Right lobe of liver (tissue), 4 donors: ENCODE data around the gene SEL1L.

Source experiments
- CTCF ChIP-seq, 4 donors: fragments of 200-600 bp in 3 of 4; fragments of 450-650 bp in 1 of 4; IDR thresholded peaks; one replicate each; pipeline versions ENCODE4 v1.5.1 to v1.8.0; 2016 to 2022; ENCODE audit warnings: antibody characterized with exemption in 4 of 4, mild to moderate bottlenecking in 2 of 4
- POLR2A ChIP-seq: fragments of 450-650 bp; IDR thresholded peaks from one replicate; pipeline ENCODE4 v1.6.1; 2017; ENCODE audit warnings: antibody characterized with exemption, mild to moderate bottlenecking
- donor health status: DM: no; HTN: no; CAD: no.
- donor health status: DM: no; HTN: no; CAD: no.
- donor health status: DM: no; HTN: yes; CAD: no.

GRCh38 chr14:81452341-81453133 is 81.1 kb downstream of the SEL1L start:
- TF ChIP-seq CTCF (IDR thresholded peaks at IDR 0.05) (no peak), POLR2A (no peak)
